VCaP (cell line): Measurements from ENCODE around the gene DNAI2.

Experiments
- H3K27ac ChIP-seq: fragments of 450-650 bp; 2 replicates; pipeline ENCODE4 v1.5.1; 2017
- TF ChIP-seq, protein P1 (sequence below): fragments of 450-650 bp; conservative IDR thresholded peaks from 2 replicates; pipeline ENCODE4 v1.5.1; 2017; ENCODE audit warnings: mild to moderate bottlenecking, moderate library complexity

DNAI2 gene

DNA sequence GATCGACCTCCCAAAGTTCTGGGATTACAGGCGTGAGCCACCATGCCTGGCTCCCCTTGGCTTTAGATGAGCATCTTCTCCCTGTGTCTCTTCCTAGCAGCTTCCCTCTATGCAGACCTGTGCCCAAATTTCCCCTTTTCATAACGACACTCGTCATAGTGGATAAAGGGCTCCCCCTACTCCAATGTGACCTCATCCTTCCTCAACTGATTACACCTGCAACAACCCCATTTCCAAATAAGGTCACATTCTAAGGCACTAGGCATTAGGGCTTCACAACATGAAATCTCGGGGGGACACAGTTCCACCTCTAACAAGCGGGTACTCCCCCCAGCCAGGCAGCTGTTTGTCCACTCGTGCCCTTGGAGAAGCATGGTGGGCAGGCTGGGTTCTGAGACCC is 62.3 kb downstream of the DNAI2 start:
- TF ChIP-seq, protein P1, sequence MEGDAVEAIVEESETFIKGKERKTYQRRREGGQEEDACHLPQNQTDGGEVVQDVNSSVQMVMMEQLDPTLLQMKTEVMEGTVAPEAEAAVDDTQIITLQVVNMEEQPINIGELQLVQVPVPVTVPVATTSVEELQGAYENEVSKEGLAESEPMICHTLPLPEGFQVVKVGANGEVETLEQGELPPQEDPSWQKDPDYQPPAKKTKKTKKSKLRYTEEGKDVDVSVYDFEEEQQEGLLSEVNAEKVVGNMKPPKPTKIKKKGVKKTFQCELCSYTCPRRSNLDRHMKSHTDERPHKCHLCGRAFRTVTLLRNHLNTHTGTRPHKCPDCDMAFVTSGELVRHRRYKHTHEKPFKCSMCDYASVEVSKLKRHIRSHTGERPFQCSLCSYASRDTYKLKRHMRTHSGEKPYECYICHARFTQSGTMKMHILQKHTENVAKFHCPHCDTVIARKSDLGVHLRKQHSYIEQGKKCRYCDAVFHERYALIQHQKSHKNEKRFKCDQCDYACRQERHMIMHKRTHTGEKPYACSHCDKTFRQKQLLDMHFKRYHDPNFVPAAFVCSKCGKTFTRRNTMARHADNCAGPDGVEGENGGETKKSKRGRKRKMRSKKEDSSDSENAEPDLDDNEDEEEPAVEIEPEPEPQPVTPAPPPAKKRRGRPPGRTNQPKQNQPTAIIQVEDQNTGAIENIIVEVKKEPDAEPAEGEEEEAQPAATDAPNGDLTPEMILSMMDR, result no peak
- H3K27ac ChIP-seq, result no peak overlapping the region

DNA sequence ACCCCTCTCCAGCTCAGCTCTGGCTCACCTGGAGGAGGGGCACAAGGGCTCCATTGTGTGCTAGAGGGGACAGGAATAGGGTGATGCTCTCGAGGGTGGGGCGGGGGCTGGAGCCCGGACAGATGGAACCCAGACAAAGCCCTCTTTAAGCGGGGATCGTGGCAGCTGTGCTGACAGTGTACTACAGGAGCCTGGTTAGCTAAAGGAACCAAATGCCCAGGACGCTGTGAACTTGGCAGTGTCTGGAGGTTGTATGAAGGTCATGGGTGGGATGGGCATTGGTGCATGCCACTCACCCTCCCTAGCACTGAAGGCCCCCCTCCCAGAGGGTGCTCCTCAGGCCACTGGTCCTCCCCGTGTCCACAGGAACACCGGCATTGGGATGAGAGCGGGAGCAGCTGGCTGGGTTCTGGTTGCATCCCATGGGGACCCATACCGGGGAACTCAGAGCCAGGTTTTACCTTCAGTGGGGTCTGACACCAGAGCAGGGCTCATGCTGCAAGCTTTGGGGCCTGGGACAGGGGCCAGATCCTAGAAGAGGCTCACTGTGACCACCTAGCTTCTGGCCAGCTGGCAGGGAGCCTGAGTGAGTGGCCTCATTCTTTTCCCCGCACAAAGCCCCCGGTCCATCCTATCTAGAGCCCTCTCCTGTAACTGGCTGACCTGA is 63.9 kb downstream of the DNAI2 start:
- H3K27ac ChIP-seq, result no peak overlapping the region
- TF ChIP-seq, protein P1, result no peak

DNA sequence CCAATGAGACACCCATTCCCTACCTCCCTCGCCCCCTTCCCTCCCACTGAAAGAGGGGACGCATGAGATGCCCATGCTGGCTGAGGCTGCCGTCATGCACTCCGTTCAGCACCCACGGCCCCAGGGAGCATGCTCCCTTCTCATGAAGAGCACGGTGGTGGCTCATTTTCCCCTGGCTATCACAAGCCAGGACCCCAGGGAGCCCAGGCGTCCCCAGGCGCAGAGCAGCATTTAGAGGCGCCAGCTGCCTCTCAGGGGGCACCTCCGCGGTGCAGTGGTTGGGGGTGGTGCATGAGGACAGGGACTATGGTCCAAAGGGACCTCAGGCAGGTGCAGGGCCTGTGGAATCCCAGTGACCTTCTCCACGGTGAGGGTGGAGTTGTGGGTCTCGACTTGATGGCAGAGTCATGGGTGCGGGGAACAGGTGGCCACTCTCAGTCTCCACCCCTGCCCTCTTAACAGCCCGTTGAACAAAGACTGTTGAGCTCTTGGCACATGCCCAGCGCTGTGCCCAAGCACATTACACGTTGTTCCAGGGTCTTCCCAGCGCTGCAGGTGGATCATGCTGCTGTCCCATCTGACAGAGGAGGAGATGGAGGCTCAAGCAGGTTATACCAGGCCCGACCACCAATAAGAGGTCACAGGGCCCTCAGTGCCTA is 65.6 kb downstream of the DNAI2 start:
- H3K27ac ChIP-seq, result no peak overlapping the region
- TF ChIP-seq, protein P1, result no peak

DNA sequence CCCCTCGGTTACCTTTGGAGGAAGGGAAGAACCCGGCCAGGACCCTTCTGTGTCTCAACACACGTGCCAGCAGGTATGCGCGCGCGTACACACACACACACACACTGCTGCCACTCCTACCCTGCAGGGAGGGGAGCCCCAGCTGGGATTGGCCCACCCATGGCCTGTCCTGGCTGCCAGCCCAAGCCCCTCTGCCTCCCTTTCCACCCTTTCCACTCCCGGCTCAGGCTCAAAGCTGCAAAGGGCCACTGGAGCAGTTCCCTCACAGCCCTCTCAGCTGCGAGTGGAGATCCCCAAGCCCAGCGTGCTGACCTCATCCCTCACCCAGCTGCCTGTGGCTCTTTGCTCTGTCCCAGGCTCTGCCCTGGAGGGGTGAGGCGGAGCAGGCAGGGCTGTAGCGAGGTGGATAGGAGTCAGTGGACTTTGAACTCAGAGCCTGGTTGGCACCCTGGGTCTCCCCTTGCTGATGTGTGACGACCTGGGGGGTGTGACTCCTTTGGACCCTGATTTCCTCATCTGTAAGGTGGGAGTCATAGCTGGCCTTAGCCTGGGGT is 66.5 kb downstream of the DNAI2 start:
- TF ChIP-seq, protein P1, result no peak
- no peak overlapping the region for H3K27ac ChIP-seq

DNA sequence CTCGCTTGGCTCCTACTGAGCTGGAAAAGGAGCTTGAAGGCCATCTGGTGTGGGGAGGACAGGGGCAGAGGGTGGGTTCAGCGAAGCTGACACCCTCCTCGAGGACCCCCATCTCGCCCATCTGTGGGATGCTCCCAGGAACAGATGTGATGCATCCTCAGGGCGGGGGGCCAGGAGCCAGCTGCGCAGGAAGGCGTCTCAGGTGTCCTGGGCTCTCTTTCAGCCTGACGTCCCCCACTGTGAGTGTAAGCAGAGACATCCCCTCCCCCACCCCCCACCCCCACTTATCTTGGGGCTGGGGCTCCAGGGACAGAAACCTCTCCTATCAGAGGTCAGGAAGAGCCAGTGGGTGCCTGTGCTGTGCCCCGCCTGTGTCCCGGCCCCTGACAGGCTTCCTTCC is 68.2 kb downstream of the DNAI2 start:
- TF ChIP-seq, protein P1, result no peak

DNA sequence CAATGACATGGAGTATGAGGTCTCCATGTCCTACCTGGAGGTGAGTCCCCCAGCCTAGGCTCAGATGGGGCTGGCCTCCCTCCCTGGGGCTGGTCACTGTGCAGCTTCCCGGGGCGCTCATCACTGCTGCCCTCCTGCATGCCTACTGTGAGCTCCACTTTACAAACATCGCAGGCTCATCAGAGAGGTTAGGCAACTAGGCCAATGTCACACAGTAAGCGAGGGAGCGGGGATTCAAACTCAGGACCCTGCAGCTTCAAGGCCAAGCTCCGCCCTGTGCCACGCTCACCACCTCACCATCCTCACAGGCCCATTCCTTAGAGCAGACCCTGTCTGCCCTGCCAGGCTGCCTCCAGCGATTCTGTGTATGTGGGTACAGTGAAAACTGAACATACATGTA is 69.1 kb downstream of the DNAI2 start:
- TF ChIP-seq, protein P1, result no peak
- H3K27ac ChIP-seq, result no peak overlapping the region

More for the DNA sequence above, 68.2 kb downstream of the DNAI2 start:
- H3K27ac ChIP-seq, result no peak overlapping the region

DNA sequence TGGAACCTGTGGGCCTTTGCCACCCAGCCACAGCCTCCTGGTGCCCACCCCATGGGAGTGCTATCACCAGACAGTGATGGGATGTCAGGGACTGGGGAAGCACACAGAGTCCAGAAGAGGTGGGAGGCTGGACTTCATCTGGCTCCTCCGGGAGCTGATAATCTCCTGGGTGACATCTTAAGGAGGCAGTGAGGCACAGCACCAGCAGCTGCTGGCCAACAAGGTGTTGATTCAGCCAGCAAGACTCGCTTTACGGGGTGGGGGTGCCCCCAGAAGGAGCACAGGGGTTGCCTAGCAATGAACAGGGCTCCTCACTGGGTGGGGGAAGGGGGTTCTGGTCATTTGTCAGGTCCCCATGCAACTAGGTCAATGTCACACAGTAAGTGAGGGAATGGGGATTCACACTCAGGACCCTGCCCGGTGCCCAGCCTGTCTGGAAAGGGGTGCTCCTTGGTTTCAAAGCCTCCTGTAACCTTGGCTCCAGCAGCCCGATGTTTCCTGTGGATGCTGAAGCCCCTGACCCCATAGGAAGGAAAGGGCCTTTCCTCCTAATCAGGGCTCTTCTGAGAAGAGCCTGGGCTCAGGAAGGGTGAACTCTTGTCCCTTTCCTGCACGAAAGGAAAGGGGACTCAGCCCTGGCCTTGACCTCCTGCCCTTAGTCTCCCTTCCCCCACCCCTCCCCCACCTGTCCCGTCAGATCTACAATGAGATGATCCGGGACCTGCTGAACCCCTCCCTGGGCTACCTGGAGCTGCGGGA is 69.7 kb downstream of the DNAI2 start:
- no peak overlapping the region for H3K27ac ChIP-seq
- TF ChIP-seq, protein P1, result no peak
